ENCODE data around the gene SBSN.

The SBSN gene

DNA sequence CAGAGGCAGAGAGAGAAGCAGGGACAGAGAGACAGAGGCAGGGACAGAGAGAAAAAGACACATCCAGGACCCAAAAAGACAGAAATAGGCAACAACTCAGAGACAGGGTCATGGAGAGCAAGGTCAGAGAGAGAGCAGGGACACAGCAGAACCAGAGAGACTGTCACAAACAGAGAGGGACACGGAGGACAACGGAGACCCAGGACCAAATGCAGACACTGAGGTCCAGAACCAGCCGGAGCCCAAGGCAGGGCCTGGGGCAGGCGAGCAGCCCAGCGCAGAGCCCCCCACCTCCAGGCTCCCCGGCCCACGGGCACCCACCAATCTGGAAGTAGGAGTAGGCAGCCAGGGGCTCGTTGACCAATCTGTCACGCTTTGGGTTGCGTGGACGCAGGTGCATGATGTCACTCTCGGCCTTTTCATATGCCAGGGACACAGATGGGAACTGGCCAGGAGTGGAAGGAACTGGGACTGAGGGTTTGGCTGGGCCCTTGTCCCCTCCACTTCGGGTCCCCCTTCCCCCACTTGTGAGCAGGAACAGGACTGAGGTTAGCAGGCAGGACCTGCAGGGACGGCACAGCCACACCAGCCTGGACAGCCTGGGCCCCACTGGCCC, 25.4 kb upstream of the SBSN start:
- DNase-seq (ENCODE audit: low read depth) = no peak

DNA sequence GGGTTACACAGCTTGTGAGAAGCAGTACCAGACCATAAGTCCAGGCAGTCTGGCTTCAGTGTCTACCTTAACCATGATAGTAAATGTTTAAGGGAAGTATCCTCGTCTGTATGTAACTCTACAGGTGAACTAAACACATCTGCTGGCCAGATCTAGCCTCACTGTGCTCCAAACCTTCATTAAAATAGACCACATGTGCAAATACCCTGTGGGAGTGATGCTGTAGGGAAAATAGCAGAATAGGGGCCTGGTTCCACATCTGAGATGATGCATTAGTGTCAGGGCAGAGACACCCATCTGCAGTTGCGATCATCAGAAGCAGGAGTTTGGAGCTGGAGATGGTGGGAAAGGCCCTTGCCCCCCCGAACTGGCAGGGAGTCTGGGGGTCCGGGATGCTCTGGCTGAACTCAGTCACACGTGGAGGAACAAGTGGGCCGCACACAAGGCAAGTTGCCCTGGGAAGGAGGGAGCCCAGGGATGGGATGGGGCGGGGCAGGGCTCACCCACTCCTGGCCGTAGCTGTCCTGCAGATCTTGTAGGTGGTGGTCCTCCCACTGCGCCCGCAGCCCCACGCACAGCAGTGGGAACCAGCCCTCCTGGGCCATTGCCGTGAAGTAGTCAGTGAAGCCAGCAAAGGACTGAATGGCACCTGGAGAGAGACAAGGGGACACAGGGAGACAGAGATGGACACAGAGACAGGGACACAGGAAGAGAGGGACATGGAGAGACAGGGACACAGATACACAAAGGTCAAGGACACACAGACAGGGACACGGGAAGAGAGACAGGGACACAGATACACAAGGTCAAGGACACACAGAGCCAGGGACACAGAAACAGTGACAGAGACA, 24.6 kb upstream of the SBSN start:
- no peak for DNase-seq (ENCODE audit: low read depth)

GRCh38 chr19:35551091-35551810, 23.1 kb upstream of the SBSN start:
- DNase-seq (ENCODE audit: low read depth) = no peak

DNA sequence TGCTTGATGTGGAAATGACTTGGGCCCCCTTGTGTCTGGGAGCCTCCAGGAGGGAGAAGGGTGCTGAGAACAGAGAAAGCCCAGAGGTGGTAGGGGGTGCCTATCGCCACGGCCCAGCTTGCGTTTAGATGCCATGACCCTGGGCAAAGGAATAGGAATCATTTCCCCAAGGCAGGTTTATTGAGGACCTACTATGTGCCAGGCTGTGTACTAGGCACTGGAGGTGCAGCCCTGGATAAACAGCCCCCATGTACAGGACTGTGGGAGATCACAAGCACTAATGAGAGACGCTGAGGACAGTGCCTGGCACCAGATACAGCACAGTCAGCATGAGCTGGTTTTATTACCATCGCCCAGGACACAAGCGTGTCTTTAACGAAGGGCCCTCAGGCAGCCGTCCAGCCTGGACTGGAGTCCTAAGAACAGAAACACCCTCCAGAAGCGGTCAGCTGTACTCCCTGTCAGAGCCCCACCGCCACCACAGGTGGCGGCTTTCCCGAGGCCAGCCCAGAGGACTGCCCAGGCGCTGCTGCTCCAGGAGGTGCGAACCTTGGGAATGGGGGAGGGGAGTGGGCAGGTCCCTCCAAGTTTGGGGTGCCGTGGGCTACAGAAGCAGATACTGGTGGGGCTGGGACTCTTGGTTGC, 21.9 kb upstream of the SBSN start:
- DNase-seq (ENCODE audit: low read depth) = no peak

GRCh38 chr19:35549174-35549788, 21.2 kb upstream of the SBSN start:
- DNase-seq (ENCODE audit: low read depth) = peak; percentile 33

GRCh38 chr19:35546532-35546931, 18.4 kb upstream of the SBSN start:
- DNase-seq (ENCODE audit: low read depth) = no peak

- DNase-seq (ENCODE audit: low read depth) = peak; percentile 66
These were observed 17.8 kb upstream of the SBSN start for GRCh38 chr19:35545855-35546381.

- DNase-seq (ENCODE audit: low read depth) = peak; percentile 79
These were observed 17.1 kb upstream of the SBSN start, which contains the start of gene TMEM147 for GRCh38 chr19:35545001-35545854. TSS of gene TMEM147 (plus strand) at chr19:35545626. CDS start at chr19:35545740, 114 bp downstream.

DNA sequence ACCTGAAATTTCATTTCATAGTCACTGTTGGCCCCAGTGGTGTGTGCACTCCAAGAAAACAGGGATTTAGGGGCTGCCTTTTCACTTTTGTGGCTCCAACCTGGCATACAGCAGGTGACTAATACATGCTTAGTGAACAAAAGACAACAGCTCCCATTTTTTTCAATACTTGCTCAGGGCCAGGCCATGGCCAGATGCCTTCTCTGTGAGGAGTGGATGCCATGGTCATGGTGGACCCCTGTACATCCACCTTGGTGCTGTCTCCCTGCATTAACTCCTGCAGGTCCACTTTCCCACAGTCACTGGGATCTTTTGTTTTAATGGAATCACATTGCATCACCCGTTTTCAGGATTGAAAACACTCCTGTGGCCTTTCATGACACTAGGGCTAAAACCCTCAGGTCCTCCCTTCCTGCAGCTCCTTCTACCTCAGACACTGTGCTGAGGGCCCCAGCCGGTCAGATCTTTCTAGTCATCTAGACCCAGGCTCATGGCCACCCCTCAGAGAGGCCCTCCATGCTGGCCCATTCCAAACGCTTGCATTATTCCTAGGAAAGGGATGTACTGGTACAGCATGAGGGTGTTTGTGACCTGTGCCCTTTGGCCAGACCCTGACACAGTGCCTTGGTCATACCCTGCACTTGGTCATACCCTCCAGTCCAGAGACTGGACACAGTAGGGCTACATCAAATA, 16.1 kb upstream of the SBSN start:
- no peak for DNase-seq (ENCODE audit: low read depth)

DNA sequence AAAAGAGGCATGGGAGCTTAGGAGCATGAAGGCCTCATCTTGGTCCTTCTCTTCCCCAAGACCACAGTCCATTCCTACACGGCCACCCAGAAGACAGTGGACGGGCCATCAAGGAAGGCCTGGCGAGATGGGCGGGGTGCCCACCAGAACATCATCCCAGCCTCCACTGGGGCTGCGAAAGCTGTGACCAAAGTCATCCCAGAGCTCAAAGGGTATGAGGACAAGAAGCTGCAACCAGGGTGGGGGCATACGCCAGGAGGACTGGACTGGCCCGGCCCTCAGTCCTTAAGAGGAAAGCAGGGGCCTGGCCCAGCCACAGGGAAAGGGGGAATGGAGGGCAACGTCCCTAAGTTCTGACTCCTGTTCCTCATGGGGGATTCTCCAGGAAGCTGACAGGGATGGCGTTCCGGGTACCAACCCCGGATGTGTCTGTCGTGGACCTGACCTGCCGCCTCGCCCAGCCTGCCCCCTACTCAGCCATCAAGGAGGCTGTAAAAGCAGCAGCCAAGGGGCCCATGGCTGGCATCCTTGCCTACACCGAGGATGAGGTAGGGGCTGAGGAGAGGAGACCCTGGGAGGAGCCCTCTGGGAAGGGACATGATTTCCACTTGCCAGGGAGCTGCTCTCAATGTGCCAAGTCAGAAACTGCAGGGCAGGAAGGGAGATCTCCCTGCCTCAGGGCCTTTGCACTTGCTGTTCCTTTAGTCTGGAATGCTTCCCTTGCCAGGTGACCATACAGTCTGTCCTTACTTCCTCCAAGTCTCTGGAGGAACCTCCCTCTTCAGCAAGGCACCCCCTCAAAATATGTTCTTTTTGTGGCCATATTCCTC, 15.4 kb upstream of the SBSN start:
- no peak for DNase-seq (ENCODE audit: low read depth)

GRCh38 chr19:35542209-35542608, 14.1 kb upstream of the SBSN start:
- DNase-seq (ENCODE audit: low read depth) = no peak

DNA sequence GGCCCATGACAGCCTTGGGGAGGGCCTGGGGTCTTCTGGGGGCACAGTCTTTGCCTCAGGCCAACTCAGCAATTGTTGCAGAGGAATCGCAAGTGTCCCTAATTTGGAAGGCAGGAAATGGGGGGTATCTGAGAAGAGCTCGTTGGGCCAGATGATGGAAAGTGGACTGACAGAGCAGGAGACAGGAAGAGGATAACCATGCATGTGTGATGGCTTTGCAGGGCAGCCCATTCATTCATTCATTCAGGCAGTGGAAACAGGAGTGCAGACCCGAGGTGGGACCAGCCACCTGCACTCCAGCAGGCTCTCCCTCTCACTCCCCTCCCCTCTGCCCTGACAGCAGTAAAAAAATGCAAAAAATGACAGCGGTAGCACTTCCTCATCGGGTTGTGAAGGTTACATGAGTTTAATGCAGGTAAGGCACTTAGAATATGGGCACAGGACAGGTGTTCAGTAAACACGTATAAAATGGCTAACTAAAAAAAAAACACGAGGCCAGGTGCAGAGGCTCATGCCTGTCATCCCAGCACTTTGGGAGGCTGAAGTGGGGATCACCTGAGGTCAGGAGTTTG, 12.3 kb upstream of the SBSN start:
- no peak for DNase-seq (ENCODE audit: low read depth)

- no peak for DNase-seq (ENCODE audit: low read depth)
These were observed 11.7 kb upstream of the SBSN start for GRCh38 chr19:35539850-35540249.

DNA sequence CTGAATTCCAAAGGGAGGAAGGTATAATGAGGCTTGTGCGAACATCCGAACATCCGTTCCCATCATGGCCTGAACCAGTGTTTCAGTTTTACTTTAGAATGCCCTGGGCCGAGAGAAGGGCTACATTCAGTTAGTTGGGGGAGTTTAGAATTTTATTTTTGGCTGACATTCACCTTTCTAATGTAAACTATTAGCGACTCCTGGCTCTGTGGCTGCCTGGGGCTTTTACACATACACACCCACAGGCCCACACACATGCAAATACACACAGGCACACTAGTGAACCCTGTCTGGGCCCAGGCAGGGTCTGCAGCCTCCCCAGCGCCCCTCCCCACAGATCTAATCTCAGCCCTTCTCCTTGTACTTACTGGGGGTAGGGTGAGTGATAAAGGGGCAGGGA, 11.2 kb upstream of the SBSN start:
- DNase-seq (ENCODE audit: low read depth) = no peak

DNA sequence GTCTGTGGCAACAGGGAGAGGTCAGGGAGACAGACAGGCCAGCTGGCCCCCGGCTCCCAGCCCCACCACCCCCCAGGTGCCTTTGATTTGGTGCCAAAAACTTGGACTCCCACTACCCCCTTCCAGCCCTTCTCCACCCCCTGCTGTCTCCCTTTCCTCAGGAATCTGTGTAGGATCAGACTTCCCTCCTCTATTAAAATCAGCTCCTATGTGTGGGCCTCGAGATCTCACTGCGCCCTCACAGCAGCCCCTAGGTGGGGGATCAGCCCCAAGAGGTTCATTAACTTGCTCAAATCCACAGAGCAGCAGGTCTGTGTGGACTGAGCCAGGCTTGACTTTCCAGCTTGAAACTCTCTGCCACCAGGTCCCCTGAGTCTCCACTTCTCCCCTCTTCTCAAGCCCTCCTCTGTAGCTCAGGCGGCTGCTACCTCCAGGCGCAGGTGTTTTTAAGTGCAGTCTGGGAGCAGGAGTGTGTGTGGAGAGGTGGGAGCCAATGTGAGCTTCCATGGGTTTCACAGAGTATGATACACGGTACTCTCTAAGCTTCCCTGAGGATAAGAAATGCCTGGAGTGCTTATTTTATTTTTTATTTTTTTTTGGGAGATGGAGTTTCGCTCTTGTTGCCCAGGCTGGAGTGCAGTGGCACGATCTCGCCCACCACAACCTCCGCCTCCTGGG, 6.8 kb upstream of the SBSN start:
- no peak for DNase-seq (ENCODE audit: low read depth)

- DNase-seq (ENCODE audit: low read depth) = peak; percentile 33
These were observed 5.8 kb upstream of the SBSN start for GRCh38 chr19:35533822-35534392.

GRCh38 chr19:35533201-35533821, 5.2 kb upstream of the SBSN start, which contains the start of gene GAPDHS:
TSS of gene GAPDHS (plus strand) at chr19:35533456. CDS start at chr19:35533528, 72 bp downstream.
- no peak for DNase-seq (ENCODE audit: low read depth)
